NCI-H524 (cell line): Measurements from ENCODE around the gene PPCS.
"Not testable (repeated sequence)": the region's sequence is repeated elsewhere in the genome, so short reads cannot be mapped to it uniquely, and the experiment has no call there.

Experiments
- DNase-seq, 2 experiments: peaks; one replicate each; lab custom pipeline; 2025; lab: John Stamatoyannopoulos, UW

The PPCS gene

DNA sequence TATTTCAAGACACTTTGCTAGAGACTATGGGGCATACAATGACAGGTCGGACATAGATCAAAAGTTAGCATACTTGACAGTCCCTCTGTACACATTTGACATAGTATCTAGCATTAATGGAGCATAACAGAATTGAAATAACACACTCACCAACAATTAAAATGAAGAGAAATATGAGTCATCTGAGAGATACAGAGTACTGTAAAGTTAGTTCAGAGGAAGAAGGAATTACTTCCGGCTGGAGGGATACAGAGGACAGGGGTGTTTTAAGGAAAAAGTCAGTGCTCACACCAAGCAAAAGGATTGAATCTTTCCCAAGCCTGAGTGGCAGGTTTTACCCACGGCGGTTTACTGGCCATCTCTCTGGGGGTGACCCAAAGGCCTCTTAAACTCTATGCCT lies 3.0 kb upstream of the PPCS start:
- no peak for DNase-seq

DNA sequence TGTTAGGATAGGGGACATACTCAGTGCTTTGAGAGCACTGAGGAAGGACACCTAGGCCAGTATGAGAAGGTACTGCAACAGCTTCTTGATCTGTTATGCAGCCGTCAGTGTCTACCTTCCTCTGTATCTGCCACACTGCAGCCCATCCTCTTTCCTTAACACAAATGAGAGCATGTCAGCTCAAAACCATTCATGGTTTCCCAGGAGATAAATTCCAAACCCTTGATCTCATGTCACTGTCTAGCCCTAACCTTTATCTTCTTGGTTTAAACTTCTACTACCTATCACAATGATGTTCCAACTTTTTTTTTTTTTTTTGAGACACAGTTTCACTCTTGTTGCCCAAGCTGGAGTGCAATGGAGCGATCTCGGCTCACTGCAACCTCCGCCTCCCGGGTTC lies 1.9 kb upstream of the PPCS start:
- DNase-seq, result no peak

- DNase-seq, result peak; percentile 4 to 37
These were observed 379 bp downstream of the PPCS start for GRCh38 chr1:42456754-42457089.

DNA sequence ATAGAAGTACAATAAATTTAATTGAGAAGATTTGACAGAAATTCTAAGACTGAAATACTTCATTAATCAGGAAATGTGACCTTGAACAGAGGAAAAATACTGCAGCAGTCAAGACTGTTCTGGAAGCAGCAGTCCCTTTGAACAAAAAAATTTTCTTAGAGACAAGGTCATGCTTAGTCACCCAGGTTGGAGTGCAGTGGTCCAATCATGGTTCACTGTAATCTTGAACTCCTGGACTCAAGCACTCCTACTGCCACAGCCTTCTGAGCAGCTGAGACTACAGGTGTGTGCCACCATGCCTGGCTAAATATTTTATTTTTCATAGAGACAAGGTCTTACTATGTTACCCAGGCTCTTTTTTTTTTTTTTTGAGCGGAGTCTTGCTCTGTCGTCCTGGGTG lies 4.9 kb downstream of the PPCS start:
- no peak for DNase-seq

GRCh38 chr1:42462828-42463763 lies 6.8 kb downstream of the PPCS start, which contains the start of gene CCDC30:
TSS of gene CCDC30 (plus strand) at chr1:42463286. CDS start at chr1:42480552, 17,266 bp downstream.
- peak; percentile 97 to 99 for DNase-seq

DNA sequence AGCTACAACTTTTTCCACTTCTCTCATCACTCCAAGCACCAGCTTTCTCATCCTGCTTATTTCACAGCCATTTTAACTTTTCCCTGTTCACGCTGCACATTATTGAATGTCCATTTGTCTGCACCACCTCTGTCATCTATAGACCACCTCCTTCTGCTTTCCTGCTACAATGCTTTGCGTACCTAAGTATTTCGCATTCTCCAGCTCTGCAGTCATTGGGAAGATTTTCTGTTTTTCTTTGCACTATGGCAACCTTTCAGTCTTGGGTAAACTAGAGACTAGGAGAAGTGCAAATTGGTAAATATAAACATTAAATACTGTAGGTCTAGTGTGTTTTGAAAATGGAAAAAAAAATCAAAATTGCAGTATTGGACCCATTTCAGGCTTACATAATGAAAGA lies 7.6 kb downstream of the PPCS start:
- no peak for DNase-seq

GRCh38 chr1:42466030-42466429 lies 9.7 kb downstream of the PPCS start:
- no peak for DNase-seq

DNA sequence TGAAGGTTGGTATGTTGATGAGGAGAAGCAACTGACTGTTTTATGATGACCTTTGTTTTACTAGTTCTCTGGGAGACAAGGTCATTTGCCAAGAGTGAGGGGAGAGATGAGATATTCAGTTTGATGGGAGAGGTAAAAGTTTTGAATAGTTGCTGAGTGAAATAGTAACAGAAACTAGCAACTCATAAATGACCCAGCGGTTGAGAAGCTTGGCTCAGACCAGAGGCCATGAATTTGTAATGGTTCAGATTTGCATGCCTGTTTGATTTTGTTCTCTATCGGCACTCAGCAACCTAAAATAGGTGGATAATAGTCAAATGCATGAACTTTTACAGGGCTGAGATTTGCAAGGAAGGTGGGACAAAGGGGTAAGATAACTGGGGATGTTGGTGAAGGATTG lies 13.4 kb downstream of the PPCS start:
- DNase-seq, result no peak

- no peak for DNase-seq
These were observed 20.3 kb downstream of the PPCS start for GRCh38 chr1:42476605-42477004.

DNA sequence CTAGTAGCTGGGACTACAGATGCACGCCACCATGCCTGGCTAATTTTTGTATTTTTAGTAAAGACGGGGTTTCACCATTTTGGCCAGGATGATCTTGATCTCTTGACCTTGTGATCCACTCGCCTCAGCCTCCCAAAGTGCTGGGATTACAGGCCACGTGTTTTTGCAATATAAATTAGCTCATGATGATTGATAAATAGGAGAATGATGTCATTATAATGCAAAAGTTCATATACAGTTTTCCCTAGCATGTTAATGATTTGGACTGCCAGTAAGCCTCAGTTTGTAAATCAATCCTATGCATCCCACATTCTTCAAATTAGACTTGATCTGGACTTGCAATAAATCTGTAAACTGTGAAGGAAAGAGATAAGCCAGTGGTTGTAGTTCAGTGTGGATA lies 21.0 kb downstream of the PPCS start:
- not testable (repeated sequence) for DNase-seq

DNA sequence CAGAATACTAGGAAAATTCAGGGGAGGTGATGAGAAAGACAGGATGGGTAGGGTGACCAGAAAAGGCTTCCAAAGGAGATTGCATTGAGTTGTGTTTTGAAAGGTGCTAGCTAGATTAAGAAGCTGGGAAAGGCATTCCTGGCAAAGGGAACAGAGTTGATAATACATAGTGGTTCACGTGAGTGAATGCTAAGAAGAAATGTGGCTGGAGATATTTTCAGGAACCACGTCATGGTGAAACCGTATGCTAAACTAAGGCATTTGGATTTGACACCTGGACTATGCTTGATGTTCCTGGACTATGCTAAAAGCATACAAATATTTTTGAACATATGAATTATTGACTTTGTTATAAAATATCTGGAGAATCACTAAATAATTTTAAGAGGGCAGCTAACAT lies 21.4 kb downstream of the PPCS start:
- DNase-seq, result no peak

GRCh38 chr1:42479621-42480020 lies 23.3 kb downstream of the PPCS start:
- DNase-seq, result peak; percentile 85 to 94

- no peak for DNase-seq
These were observed 24.6 kb downstream of the PPCS start for GRCh38 chr1:42480921-42481320.

DNA sequence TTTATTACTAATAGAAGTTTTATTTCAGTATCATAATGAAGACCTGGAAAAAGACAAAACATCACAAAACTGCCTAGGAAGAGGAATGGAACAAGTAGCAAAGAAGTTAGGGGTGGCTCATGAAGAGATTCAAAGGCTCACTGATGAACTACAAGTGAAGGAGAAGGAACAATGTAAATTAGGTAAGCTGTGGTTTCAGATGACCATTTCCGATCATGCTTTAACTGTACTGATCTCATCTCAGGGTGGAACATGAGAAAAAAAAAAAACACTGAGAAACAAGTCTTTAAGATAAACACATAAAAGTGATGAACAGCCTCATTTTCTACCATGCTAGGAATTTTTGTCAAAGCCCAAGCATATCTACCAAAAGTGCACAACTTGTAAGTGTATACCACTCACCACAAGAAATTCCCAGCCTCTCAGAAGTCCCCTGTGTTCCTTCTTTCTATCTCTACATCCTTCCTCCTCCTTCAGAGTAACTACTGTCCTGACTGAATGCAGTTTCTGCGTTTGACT lies 26.4 kb downstream of the PPCS start:
- no peak for DNase-seq

- DNase-seq, result peak; percentile 16 to 59
These were observed 28.0 kb downstream of the PPCS start for GRCh38 chr1:42484382-42484781.

DNA sequence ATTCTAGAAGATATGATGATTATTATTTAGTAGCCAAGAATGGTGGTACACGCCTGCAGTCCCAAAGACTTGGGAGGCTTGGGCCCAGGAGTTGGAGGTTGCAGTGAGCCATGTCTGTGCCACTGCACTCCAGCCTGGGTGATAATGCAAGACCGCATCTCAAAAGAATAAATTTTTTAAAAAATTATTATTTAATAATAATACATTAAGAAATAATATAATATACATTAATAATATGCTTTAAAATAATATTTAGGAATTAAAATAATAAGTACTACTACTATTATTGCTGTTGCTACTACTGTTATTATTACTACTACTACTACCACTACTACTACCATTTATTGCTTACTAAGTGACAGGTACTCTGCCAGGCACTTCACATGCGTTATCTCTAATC lies 33.9 kb downstream of the PPCS start:
- no peak for DNase-seq

DNA sequence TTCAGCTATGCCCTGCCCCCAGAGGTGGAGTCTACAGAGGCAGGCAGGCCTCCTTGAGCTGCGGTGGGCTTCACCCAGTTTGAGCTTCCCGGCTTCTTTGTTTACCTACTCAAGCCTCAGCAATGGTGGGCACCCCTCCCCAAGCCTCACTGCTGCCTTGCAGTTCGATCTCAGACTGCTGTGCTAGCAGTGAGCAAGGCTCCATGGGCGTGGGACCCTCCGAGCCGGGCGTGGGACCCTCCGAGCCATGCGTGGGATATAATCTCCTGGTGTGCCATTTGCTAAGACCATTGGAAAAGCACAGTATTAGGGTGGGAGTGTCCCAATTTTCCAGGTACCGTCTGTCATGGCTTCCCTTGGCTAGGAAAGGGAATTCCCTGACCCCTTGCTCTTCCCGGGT lies 45.7 kb downstream of the PPCS start:
- DNase-seq, result not testable (repeated sequence)

DNA sequence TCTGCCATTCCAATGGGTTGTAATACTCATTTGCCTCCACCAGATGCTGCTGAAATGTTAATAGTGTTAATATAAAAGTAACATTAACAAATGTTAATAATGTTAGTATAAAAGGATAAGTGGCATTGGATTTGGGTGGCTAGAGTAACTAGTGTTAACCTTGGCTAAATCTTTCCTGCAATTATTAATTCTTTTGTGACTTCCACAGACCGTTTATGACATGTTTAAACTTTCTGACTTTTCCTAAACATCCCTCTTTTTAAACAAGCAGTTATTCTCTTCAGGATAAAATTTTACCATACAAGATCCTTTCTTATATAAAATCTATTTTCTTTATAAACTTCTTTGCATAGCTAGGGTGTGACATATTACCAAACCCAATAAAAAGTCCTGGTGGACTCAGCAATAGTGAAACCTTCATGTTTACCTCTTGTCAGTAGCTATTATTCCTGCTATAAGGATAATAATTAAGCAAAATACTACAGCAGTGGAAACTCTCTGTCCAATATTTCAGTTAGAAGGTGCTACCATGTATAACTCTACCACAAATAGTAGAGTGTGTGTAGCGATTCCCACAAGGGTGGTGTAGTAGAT lies 48.3 kb downstream of the PPCS start:
- no peak for DNase-seq

DNA sequence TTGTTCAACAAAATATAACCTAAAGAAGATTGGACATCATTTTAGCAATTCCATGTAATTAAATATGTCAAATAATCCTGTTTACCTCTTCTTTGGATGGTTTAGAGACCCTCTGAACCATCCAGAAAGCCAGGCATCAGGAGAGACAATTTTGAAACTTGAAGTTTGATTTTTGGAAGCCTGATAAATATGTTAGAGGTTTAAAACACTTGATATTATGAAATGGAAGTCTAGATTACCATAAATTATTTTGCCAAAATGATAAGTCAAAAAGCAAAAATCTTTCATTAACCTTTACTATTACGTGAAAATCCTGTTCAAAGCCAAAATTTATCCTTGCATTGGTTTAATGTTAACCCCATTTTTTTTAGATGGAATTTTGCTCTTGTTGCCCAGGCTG lies 50.2 kb downstream of the PPCS start:
- DNase-seq, result no peak
